PC-3 (cell line): ENCODE measurements around the gene CEP68.

Experiments used
- CTCF ChIP-seq: fragments of 300-600 bp; sonication (generic); conservative IDR thresholded peaks from 2 replicates; pipeline ENCODE4 v1.5.1; 2017; ENCODE audit warnings: antibody characterized with exemption, low read depth, mild to moderate bottlenecking, low read length
- EZH2 ChIP-seq: fragments of 300-600 bp; sonication (generic); IDR thresholded peaks from one replicate; pipeline ENCODE4 v1.6.1; 2017; ENCODE audit warnings: antibody characterized with exemption, mild to moderate bottlenecking, low read length; ENCODE audit not compliant: unreplicated experiment
- EZH2phosphoT487 ChIP-seq: fragments of 300-600 bp; sonication (generic); IDR thresholded peaks from 2 replicates; pipeline ENCODE4 v1.6.1; 2018; ENCODE audit warnings: mild to moderate bottlenecking, antibody characterized with exemption, low read length, borderline replicate concordance

GRCh38 chr2:65059071-65059470 is 2.9 kb downstream of the CEP68 start:
- TF ChIP-seq EZH2, result no peak
- TF ChIP-seq CTCF, result no peak
- TF ChIP-seq EZH2phosphoT487, result no peak
